BLaER1 treated with 17β-estradiol and CSF1 and Interleukin-3, amounts not matched to agents 10 nM and 100 nM (cell line): ENCODE data around the gene PIMREG.

Experiments used
- H3K27ac ChIP-seq, 11 experiments: shearing (Covaris generic); formaldehyde crosslinking; 2 replicates each; pipeline ENCODE4 v1.8.1; 2022
- H3K27me3 ChIP-seq, 11 experiments: shearing (Covaris generic); formaldehyde crosslinking; 2 replicates each; pipeline ENCODE4 v1.8.1; 2022
- H3K36me3 ChIP-seq, 11 experiments: shearing (Covaris generic); formaldehyde crosslinking; 2 replicates each; pipeline ENCODE4 v1.8.1; 2022
- H3K4me1 ChIP-seq, 10 experiments: shearing (Covaris generic); formaldehyde crosslinking; 2 replicates each; pipeline ENCODE4 v1.8.1; 2022
- H3K4me2 ChIP-seq, 11 experiments: shearing (Covaris generic); formaldehyde crosslinking; 2 replicates each; pipeline ENCODE4 v1.8.1; 2022
- H3K4me3 ChIP-seq, 10 experiments: shearing (Covaris generic); formaldehyde crosslinking; 2 replicates each; pipeline ENCODE4 v1.8.1; 2022
- H3K9ac ChIP-seq, 11 experiments: shearing (Covaris generic); formaldehyde crosslinking; 2 replicates each; pipeline ENCODE4 v1.8.1; 2022
- H3K9me3 ChIP-seq, 11 experiments: shearing (Covaris generic); formaldehyde crosslinking; replicated peaks in 1 of 11; 2 replicates each; pipeline ENCODE4 v1.8.1; 2022
- H4K20me1 ChIP-seq, 11 experiments: shearing (Covaris generic); formaldehyde crosslinking; 2 replicates each; pipeline ENCODE4 v1.8.1; 2022
- Cebpa-rat ChIP-seq, 11 experiments: shearing (Covaris generic); IDR thresholded peaks; 2 replicates each; pipeline ENCODE4 v1.8.1; 2022

PIMREG gene

DNA sequence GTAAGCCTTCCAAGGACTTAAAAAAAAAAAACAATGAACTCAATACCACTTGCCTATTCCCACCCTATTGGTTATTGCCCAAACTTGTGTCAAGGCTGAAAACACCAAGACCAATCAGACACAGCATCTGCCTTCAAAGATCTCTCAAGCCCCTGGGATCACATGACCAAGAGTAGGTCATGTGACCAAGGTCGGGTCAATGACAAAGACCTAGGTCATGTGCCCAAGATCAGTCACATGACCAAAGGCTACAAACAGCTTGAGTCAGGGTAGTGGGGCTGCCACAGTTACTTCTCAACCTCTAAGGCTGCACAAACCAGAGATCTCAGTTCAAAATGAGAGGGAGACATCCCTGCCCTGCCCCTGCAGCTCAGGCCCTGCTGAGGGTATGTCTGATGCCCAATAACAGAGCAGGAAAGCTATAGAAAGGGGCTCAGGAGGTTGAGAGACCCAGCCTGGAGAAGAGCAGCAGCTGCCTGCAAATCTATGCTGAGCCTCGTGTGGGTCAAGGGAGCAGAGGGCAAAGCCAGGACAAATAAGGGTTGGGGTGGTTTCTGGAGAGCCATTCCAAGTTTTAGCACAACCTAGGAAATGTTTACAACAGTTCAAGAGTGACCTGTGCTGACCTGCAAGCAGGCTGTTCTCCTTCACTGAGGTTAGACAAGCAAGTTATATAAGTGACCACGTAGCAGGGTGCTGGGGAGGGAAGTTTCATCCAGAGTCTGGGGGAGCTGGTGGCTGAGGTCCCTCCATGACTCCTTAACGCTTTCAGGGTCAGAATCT is 48.8 kb downstream of the PIMREG start:
- Histone ChIP-seq H3K9ac (no peak overlapping the region), H3K36me3 (no peaks in the 10 kb centered on the region), H3K4me1 (peaks cover 27 to 66% (median 58%) of the 10 kb centered on the region in 10 experiments), H3K4me3 (no peak overlapping the region), H3K4me2 (no peak overlapping the region), H3K9me3 (no peaks in the 10 kb centered on the region), H3K27me3 (peaks cover 0 to 32% (median 0%) of the 10 kb centered on the region in 11 experiments; a peak in 5 of 22 replicates), H3K27ac (no peak overlapping the region), H4K20me1 (peaks cover 0 to 24% (median 0%) of the 10 kb centered on the region in 11 experiments; a peak in 7 of 22 replicates)
- no peak for TF ChIP-seq Cebpa-rat (IDR thresholded peaks at IDR 0.05)

DNA sequence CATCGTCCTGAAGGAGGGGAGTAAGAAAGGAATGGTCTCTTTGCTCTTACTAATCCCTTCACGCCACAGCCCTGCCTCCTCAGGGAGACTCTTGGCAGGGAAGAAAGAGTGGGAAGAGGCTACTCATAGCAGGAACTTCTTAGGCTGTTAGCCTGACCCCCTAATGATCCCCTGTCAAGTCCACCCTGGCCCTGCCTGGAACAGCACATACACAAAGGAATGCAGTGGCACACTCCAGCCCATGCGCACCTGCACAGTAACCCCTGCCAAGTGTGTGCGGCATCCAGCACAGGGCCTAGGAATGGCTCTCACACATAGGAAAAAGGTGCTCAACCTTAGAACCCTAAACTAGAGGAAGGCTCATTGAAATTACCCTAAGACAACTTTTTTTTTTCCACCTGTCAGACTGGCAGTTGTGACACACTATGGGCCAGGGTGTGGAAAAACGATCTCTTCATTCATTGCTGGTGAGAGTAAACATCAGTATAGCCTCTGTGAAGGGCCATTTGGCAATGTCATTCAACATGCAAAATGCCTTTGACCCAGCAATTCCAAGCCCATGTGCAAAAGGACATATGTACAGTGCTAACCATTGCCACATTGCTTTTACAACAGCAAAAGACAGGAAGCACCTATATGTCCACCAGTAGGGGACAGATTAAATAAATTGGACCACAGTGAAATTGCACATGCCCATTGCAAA is 50.1 kb downstream of the PIMREG start:
- Histone ChIP-seq H3K4me2 (peak overlapping the region in 2 of 11 experiments; percentile 3 to 95; a peak in 3 of 22 replicates), H3K36me3 (no peaks in the 10 kb centered on the region), H3K4me3 (no peak overlapping the region), H3K9me3 (no peaks in the 10 kb centered on the region), H3K27me3 (peaks cover 0 to 40% (median 0%) of the 10 kb centered on the region in 11 experiments; a peak in 5 of 22 replicates), H3K4me1 (peaks cover 35 to 68% (median 60%) of the 10 kb centered on the region in 10 experiments), H3K27ac (no peak overlapping the region), H4K20me1 (peaks cover 0 to 24% (median 0%) of the 10 kb centered on the region in 11 experiments; a peak in 7 of 22 replicates), H3K9ac (no peak overlapping the region)
- TF ChIP-seq Cebpa-rat (IDR thresholded peaks at IDR 0.05), result no peak

- Histone ChIP-seq H3K4me1 (peaks cover 35 to 62% (median 56%) of the 10 kb centered on the region in 10 experiments), H3K4me3 (peak overlapping the region in 7 of 10 experiments; percentile 18 to 50 (median 37); a peak in 9 of 20 replicates), H3K9ac (peak overlapping the region in 5 of 11 experiments; percentile 39 to 72 (median 63); a peak in 5 of 22 replicates), H3K4me2 (peak overlapping the region; percentile 75 to 97 (median 94)), H3K27me3 (peaks cover 0 to 40% (median 0%) of the 10 kb centered on the region in 11 experiments; a peak in 5 of 22 replicates), H3K9me3 (no peaks in the 10 kb centered on the region), H3K27ac (peak overlapping the region in 6 of 11 experiments; percentile 53 to 83 (median 78); a peak in 7 of 22 replicates), H3K36me3 (no peaks in the 10 kb centered on the region), H4K20me1 (peaks cover 0 to 24% (median 0%) of the 10 kb centered on the region in 11 experiments; a peak in 7 of 22 replicates)
- no peak for TF ChIP-seq Cebpa-rat (IDR thresholded peaks at IDR 0.05)
Observed at GRCh38 chr17:6495450-6496115, 51.3 kb downstream of the PIMREG start.

DNA sequence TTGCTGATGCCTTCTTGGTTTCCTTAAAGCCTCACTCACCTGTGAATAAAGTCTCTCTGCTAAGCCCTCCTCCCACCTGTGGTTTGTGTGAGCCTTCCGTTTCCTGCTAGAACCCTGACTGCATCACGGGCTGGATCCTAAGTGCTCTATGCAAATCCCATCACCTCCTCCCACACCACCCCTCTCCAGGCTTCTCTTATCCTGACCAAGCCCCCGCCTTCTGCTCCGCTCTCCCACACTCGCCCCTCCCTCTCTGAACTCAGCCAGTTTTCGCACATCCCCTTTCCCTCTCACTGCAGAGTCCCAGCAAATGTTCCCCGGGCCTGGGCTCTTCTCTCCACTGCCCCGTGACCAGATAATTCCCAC is 51.8 kb downstream of the PIMREG start:
- Histone ChIP-seq H3K4me2 (peak overlapping the region; percentile 75 to 97 (median 94)), H3K4me1 (peaks cover 35 to 60% (median 53%) of the 10 kb centered on the region in 10 experiments), H3K27me3 (peaks cover 0 to 40% (median 0%) of the 10 kb centered on the region in 11 experiments; a peak in 5 of 22 replicates), H3K36me3 (no peaks in the 10 kb centered on the region), H3K9ac (peak overlapping the region in 7 of 11 experiments; percentile 6 to 72 (median 54); a peak in 10 of 22 replicates), H4K20me1 (peaks cover 0 to 24% (median 0%) of the 10 kb centered on the region in 11 experiments; a peak in 7 of 22 replicates), H3K4me3 (peak overlapping the region in 8 of 10 experiments; percentile 18 to 50 (median 34); a peak in 11 of 20 replicates), H3K27ac (peak overlapping the region in 6 of 11 experiments; percentile 53 to 83 (median 78); a peak in 9 of 22 replicates), H3K9me3 (no peaks in the 10 kb centered on the region)
- TF ChIP-seq Cebpa-rat (IDR thresholded peaks at IDR 0.05), result no peak

DNA sequence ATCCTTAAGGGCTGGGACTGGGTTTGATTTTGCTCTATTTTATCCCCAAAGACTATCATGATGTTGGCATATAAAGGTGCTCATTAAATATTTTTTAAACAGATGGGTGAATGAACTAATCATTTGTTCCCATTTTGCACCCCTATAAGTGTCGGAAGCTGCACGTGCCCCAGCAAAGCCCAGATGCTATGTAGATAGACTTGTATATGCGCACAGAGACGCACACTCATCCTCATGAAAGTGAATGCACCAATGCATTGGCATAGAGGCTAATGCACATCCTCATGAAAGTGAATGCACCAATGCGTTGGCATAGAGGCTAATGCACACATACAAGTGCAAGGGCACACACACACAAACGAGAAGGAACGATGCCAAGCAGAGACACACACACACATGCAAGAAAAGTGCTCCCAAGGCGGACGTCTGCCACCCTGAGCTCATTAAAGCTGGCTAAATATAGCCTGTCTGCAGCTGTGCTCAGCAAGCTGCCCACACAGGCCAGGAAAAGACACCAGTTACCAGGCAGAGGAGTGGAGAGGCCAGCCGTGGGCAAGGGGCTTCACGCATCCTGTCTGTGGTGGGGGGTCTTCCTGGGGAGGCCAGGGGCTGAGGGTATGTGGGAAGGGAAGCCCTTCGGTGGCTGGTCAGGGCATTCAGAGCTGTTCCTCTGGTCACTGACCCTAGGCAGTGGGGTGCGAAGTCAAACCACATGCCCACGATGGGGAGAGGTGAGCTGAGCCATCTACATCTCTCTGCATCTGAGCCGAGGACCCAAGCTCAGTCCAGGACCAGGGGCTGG is 52.6 kb downstream of the PIMREG start:
- peak overlapping the region in 8 of 10 experiments; percentile 18 to 50 (median 34); a peak in 15 of 20 replicates for H3K4me3 ChIP-seq
- no peak for TF ChIP-seq Cebpa-rat (IDR thresholded peaks at IDR 0.05)
- peaks cover 35 to 55% (median 49%) of the 10 kb centered on the region in 10 experiments for H3K4me1 ChIP-seq
- peaks cover 0 to 24% (median 0%) of the 10 kb centered on the region in 11 experiments; a peak in 7 of 22 replicates for H4K20me1 ChIP-seq
- no peaks in the 10 kb centered on the region for H3K36me3 ChIP-seq
- H3K27ac ChIP-seq, result peak overlapping the region in 8 of 11 experiments; percentile 9 to 83 (median 72); a peak in 15 of 22 replicates
- peaks cover 0 to 40% (median 0%) of the 10 kb centered on the region in 11 experiments; a peak in 5 of 22 replicates for H3K27me3 ChIP-seq
- H3K9me3 ChIP-seq, result no peaks in the 10 kb centered on the region
- peak overlapping the region in 7 of 11 experiments; percentile 6 to 72 (median 63); a peak in 13 of 22 replicates for H3K9ac ChIP-seq
- peak overlapping the region; percentile 75 to 97 (median 94) for H3K4me2 ChIP-seq

DNA sequence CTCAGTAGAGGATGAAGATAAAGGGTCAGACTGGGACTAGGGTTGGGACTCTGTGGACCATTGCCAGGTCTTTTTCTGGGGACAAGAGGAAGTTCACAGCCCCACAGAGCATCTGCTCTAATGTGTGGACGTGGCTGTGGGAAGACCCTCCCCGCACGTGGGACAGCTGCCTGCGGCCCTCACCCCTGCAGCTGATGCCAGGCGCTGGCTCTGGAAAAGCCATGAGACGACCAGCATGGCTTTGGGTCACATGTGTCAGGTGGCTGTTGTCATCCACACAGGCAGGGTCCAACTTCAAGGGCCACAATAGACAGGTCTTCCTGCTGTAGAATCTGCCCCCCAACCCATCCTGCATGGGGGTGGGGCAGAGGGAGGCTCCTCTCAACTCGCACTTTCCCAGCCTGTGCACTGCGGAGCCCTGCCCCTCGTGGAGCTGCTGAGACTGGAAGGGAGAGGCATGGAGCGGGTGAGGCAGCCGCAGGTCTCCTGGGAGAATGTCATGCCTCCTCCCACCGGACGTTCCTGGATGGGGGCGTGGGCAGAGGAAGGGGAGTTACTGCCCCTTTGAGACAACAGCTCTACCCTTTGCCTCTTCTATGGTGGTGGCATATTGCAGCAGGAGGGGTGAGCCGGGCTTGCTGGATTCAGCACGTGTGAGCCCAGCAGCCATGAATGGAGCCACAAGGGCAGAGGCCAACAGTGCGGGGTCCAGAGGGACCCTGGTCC is 53.4 kb downstream of the PIMREG start:
- Histone ChIP-seq H3K9ac (peak overlapping the region in 7 of 11 experiments; percentile 6 to 72 (median 63); a peak in 13 of 22 replicates), H3K27ac (peak overlapping the region in 8 of 11 experiments; percentile 9 to 83 (median 72); a peak in 15 of 22 replicates), H3K4me1 (peaks cover 35 to 55% (median 49%) of the 10 kb centered on the region in 10 experiments), H4K20me1 (peaks cover 0 to 24% (median 0%) of the 10 kb centered on the region in 11 experiments; a peak in 7 of 22 replicates), H3K4me3 (peak overlapping the region in 7 of 10 experiments; percentile 18 to 50 (median 37); a peak in 14 of 20 replicates), H3K36me3 (no peaks in the 10 kb centered on the region), H3K4me2 (peak overlapping the region; percentile 75 to 97 (median 94)), H3K27me3 (peaks cover 0 to 40% (median 0%) of the 10 kb centered on the region in 11 experiments; a peak in 5 of 22 replicates), H3K9me3 (no peaks in the 10 kb centered on the region)
- no peak for TF ChIP-seq Cebpa-rat (IDR thresholded peaks at IDR 0.05)

DNA sequence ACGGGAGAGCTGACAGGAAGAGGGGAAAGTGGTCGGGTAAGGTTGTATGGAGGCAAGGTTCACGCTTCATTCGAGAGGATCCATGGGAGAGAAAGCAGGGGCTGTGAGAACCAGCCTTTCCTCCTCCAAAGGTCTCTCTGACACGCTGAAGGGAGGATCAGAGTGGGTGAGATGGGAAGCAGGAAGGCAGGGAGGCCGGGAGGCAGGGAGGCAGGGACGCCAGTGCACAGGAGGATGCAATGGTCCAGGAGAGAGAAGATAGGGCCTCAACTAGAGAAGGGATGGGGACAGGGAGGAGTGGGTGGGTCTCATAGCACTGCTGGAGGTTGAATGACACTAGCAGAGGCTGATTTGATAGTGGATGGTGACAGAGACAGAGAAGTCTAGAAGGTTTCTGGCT is 54.1 kb downstream of the PIMREG start:
- Histone ChIP-seq H3K9me3 (no peaks in the 10 kb centered on the region), H3K4me2 (peak overlapping the region; percentile 75 to 97 (median 94)), H3K36me3 (no peaks in the 10 kb centered on the region), H4K20me1 (peaks cover 0 to 24% (median 0%) of the 10 kb centered on the region in 11 experiments; a peak in 7 of 22 replicates), H3K9ac (peak overlapping the region in 7 of 11 experiments; percentile 1 to 72 (median 59); a peak in 9 of 22 replicates), H3K27ac (peak overlapping the region in 6 of 11 experiments; percentile 41 to 83 (median 73); a peak in 11 of 22 replicates), H3K4me1 (peaks cover 35 to 55% (median 49%) of the 10 kb centered on the region in 10 experiments), H3K4me3 (peak overlapping the region in 5 of 10 experiments; percentile 24 to 50 (median 37); a peak in 6 of 20 replicates), H3K27me3 (peaks cover 0 to 40% (median 0%) of the 10 kb centered on the region in 11 experiments; a peak in 5 of 22 replicates)
- no peak for TF ChIP-seq Cebpa-rat (IDR thresholded peaks at IDR 0.05)
